ENCODE results near the gene GFAP.

GFAP gene

GRCh38 chr17:44931376-44931775 is 16.1 kb upstream of the GFAP start:
- DNase-seq (no peak), ATAC-seq (no peak)

GRCh38 chr17:44930667-44931066 is 15.4 kb upstream of the GFAP start:
- DNase-seq, result no peak
- ATAC-seq, result no peak

- DNase-seq (no peak), ATAC-seq (no peak)
Observed at GRCh38 chr17:44928950-44929720, 13.8 kb upstream of the GFAP start.

- no peak for DNase-seq
- no peak for ATAC-seq
Observed at GRCh38 chr17:44928136-44928535, 12.8 kb upstream of the GFAP start.

GRCh38 chr17:44927696-44928095 is 12.4 kb upstream of the GFAP start:
- DNase-seq, result no peak
- ATAC-seq, result no peak

GRCh38 chr17:44926821-44927525 is 11.7 kb upstream of the GFAP start:
- no peak for ATAC-seq

GRCh38 chr17:44925731-44926697 is 10.7 kb upstream of the GFAP start:
- ATAC-seq, result no peak
- no peak for DNase-seq

More at GRCh38 chr17:44926821-44927525, 11.7 kb upstream of the GFAP start:
- no peak for DNase-seq

- no peak for DNase-seq
- ATAC-seq, result no peak
Observed at GRCh38 chr17:44924107-44924544, 8.8 kb upstream of the GFAP start.

GRCh38 chr17:44922746-44923470 is 7.6 kb upstream of the GFAP start:
- DNase-seq (no peak), ATAC-seq (no peak)

GRCh38 chr17:44922136-44922535 is 6.8 kb upstream of the GFAP start:
- DNase-seq, result no peak
- ATAC-seq, result no peak

- DNase-seq, result no peak
- ATAC-seq, result no peak
Observed at GRCh38 chr17:44921122-44921882, 6.0 kb upstream of the GFAP start.

GRCh38 chr17:44920565-44920940 is 5.3 kb upstream of the GFAP start:
- no peak for ATAC-seq
- no peak for DNase-seq

GRCh38 chr17:44919885-44920564 is 4.7 kb upstream of the GFAP start:
- peak; percentile 85 for ATAC-seq

GRCh38 chr17:44919411-44919810 is 4.1 kb upstream of the GFAP start:
- DNase-seq (no peak), ATAC-seq (no peak)

More at GRCh38 chr17:44919885-44920564, 4.7 kb upstream of the GFAP start:
- DNase-seq, result peak; percentile 68

- DNase-seq (no peak), ATAC-seq (no peak)
Observed at GRCh38 chr17:44918006-44918405, 2.7 kb upstream of the GFAP start.

- ATAC-seq, result no peak
- no peak for DNase-seq
Observed at GRCh38 chr17:44917456-44917855, 2.2 kb upstream of the GFAP start.

GRCh38 chr17:44916781-44917241 is 1.5 kb upstream of the GFAP start:
- ATAC-seq (no peak), DNase-seq (no peak)

GRCh38 chr17:44915862-44916780 is 821 bp upstream of the GFAP start:
- no peak for ATAC-seq
- DNase-seq, result no peak

- no peak for DNase-seq
- ATAC-seq, result no peak
Observed at GRCh38 chr17:44914698-44915271, 515 bp downstream of the GFAP start.

All from stimulated activated naive CD8-positive, alpha-beta T cell treated with anti-CD3 and anti-CD28 coated beads, Interleukin-15, Interleukin-2, amounts not matched to agents 100 U/mL and 50 U/mL, for 24 hours (primary cell).